LNCAP (cell line): ENCODE results near the gene NMB.

Experiments
- CTCF ChIP-seq: fragments of 450-650 bp; IDR thresholded peaks from 2 replicates; pipeline ENCODE4 v1.5.1; 2017; ENCODE audit warnings: mild to moderate bottlenecking

NMB gene

DNA sequence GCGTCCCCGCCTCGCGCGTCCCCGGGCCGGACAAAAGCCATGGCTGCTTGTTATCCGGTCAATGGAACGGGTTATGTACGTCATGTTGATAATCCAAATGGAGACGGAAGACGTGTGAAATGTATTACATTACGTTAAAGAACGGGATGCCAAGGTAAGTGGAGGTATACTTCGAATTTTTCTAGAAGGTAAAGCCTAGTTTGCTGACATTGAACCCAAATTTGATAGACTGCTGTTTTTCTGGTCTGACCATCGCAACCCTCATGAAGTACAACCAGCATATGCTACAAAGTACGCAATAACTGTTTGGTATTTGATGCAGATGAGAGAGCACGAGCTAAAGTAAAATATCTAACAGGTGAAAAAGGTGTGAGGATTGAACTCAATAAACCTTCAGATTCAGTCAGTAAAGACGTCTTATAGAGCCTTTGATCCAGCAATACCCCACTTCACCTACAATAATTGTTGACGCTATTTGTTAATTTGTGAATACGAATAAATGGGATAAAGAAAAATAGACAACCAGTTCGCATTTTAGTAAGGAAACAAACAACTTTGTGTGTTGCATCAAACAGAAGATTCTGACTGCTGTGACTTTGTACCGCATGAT is 23.7 kb downstream of the NMB start:
- TF ChIP-seq CTCF, result no peak

- TF ChIP-seq CTCF, result 0 out of 2 replicates have a peak, but pooled peaks have one; percentile 10
Observed at GRCh38 chr15:84633311-84634227, 24.4 kb downstream of the NMB start.

- TF ChIP-seq CTCF, result no peak
Observed at GRCh38 chr15:84631706-84632272, 26.2 kb downstream of the NMB start.

- no peak for TF ChIP-seq CTCF
Observed at GRCh38 chr15:84629033-84629432, 29.0 kb downstream of the NMB start.

- TF ChIP-seq CTCF, result no peak
Observed at GRCh38 chr15:84625123-84625522, 32.9 kb downstream of the NMB start.

- no peak for TF ChIP-seq CTCF
Observed at GRCh38 chr15:84624359-84624758, 33.6 kb downstream of the NMB start.

DNA sequence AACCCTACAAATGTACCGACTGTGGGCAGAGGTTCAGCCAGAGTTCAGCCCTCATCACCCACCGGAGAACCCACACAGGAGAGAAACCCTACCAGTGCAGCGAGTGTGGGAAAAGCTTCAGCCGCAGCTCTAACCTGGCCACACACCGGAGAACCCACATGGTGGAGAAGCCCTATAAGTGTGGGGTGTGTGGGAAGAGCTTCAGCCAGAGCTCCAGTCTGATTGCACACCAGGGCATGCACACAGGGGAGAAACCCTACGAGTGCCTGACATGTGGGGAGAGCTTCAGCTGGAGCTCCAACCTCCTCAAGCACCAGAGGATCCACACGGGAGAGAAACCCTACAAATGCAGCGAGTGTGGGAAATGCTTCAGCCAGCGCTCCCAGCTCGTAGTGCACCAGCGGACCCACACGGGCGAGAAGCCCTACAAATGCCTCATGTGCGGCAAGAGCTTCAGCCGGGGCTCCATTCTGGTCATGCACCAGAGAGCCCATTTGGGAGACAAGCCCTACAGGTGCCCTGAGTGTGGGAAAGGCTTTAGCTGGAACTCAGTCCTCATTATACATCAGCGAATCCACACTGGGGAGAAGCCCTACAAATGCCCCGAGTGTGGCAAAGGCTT is 36.5 kb downstream of the NMB start:
- no peak for TF ChIP-seq CTCF
